NCI-H2171 (cell line): ENCODE results near the gene ZNF793.

Source experiments
- DNase-seq: peaks from one replicate; lab custom pipeline; 2025; lab: John Stamatoyannopoulos, UW

The ZNF793 gene

GRCh38 chr19:37565370-37565669 lies 58.6 kb downstream of the ZNF793 start:
- no peak for DNase-seq

GRCh38 chr19:37572203-37572602 lies 65.5 kb downstream of the ZNF793 start:
- DNase-seq, result no peak

- DNase-seq, result no peak
Measured at GRCh38 chr19:37583340-37583739, 76.6 kb downstream of the ZNF793 start.
